Measurements from ENCODE around the gene PDIK1L.

Gene PDIK1L

GRCh38 chr1:26077524-26077923, 34.1 kb upstream of the PDIK1L start:
- no peak for DNase-seq
- in situ Hi-C loops (cut with HindIII; ENCODE audit: low pct_ligation_motif_present, low sequenced_read_pairs): no loop called here
- no peak overlapping the region for H3K27ac ChIP-seq
- TF ChIP-seq CTCF (IDR thresholded peaks at IDR 0.05; ENCODE audit: low read depth, low read length, missing control alignments): no peak
- no peaks in the 10 kb centered on the region for H3K36me3 ChIP-seq (replicated peaks)
- no peaks in the 10 kb centered on the region for H3K27me3 ChIP-seq (replicated peaks)
- no peak overlapping the region for H3K4me3 ChIP-seq (ENCODE audit: low read depth, low read length)

- TF ChIP-seq CTCF (IDR thresholded peaks at IDR 0.05; ENCODE audit: low read depth, low read length, missing control alignments): no peak
- in situ Hi-C loops (cut with HindIII; ENCODE audit: low pct_ligation_motif_present, low sequenced_read_pairs): no loop called here
- Histone ChIP-seq H3K27ac (no peak overlapping the region), H3K36me3 (replicated peaks) (no peaks in the 10 kb centered on the region), H3K4me3 (ENCODE audit: low read depth, low read length) (no peak overlapping the region), H3K27me3 (replicated peaks) (no peaks in the 10 kb centered on the region)
- no peak for DNase-seq
Observed at GRCh38 chr1:26078286-26079177, 33.1 kb upstream of the PDIK1L start.

- no peak for TF ChIP-seq CTCF (IDR thresholded peaks at IDR 0.05; ENCODE audit: low read depth, low read length, missing control alignments)
- Histone ChIP-seq H3K27me3 (replicated peaks) (peaks cover 4% of the 10 kb centered on the region), H3K27ac (no peak overlapping the region), H3K36me3 (replicated peaks) (no peaks in the 10 kb centered on the region), H3K4me3 (ENCODE audit: low read depth, low read length) (no peak overlapping the region)
- in situ Hi-C loops (cut with HindIII; ENCODE audit: low pct_ligation_motif_present, low sequenced_read_pairs): no loop called here
- DNase-seq: no peak
Observed at GRCh38 chr1:26079178-26079563, 32.5 kb upstream of the PDIK1L start.

GRCh38 chr1:26079960-26080814, 31.4 kb upstream of the PDIK1L start:
- Histone ChIP-seq H3K36me3 (replicated peaks) (no peaks in the 10 kb centered on the region), H3K27me3 (replicated peaks) (peaks cover 4% of the 10 kb centered on the region), H3K4me3 (ENCODE audit: low read depth, low read length) (no peak overlapping the region), H3K27ac (no peak overlapping the region)
- no peak for TF ChIP-seq CTCF (IDR thresholded peaks at IDR 0.05; ENCODE audit: low read depth, low read length, missing control alignments)
- in situ Hi-C loops (cut with HindIII; ENCODE audit: low pct_ligation_motif_present, low sequenced_read_pairs): no loop called here
- DNase-seq: no peak

- in situ Hi-C loops (cut with HindIII; ENCODE audit: low pct_ligation_motif_present, low sequenced_read_pairs): no loop called here
- DNase-seq: no peak
- no peak for TF ChIP-seq CTCF (IDR thresholded peaks at IDR 0.05; ENCODE audit: low read depth, low read length, missing control alignments)
- Histone ChIP-seq H3K36me3 (replicated peaks) (no peaks in the 10 kb centered on the region), H3K27me3 (replicated peaks) (peaks cover 4% of the 10 kb centered on the region), H3K27ac (no peak overlapping the region), H3K4me3 (ENCODE audit: low read depth, low read length) (no peak overlapping the region)
Observed at GRCh38 chr1:26081267-26082019, 30.2 kb upstream of the PDIK1L start.

All from brain microvascular endothelial cell (primary cell).